ENCODE results near the gene SACS. TPM values are rescaled to one million over a fixed set of nuclear protein-coding genes. Genes with fewer than 3 reads are reported as not detected.

The SACS gene
- total and polyA plus RNA-seq, 2 of the 4 experiments (the other 2 are of a cell fraction), result 14.7 to 121 TPM

DNA sequence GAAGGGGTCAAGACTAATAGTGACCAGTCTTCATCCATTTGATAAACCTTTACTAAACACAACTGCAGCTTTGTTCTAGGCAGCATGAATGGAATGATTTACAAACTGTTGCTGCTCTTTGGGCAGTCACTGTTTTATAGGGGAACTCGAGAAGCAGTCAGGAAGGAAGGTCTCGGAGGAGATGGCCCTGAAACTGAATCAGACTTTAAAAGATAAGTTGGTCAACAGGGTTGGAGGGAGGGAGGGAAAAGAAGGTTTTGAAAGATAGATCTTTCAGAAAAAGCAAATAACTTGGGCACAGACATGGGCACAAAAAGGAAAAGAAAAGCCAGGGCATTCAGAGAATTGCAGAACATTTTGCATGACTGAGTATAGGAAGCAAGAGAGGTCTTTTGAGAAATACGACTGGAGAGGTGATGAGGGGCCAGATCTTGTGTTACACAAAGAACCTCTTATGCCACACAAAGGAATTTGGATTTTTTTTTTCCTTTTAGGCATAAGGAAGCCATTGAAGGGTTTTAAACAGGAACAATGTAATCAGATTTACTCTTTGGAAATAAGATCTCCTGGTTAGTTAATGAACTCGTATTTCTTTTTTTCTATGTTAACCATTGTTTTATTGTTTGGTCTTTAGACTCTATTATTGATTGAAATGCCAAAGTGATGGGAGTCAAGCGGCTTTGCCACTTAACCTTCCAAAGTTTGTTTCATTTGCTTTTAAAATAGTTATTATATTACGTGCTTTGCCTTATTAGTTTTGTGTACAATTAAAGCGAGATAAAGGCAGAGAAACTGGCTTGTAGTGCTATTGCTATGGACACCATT, 37.5 kb upstream of the SACS start (continued):
- TF ChIP-seq USF2 (IDR thresholded peaks at IDR 0.05; ENCODE audit: low read depth, low read length) (no peak), CEBPB (IDR thresholded peaks at IDR 0.05; ENCODE audit: low read depth, low read length) (no peak), MAFK (IDR thresholded peaks at IDR 0.05; ENCODE audit: low read depth, low read length) (no peak)

Measured in IMR-90 (cell line).